ENCODE data around the gene ZYG11A.

DNA sequence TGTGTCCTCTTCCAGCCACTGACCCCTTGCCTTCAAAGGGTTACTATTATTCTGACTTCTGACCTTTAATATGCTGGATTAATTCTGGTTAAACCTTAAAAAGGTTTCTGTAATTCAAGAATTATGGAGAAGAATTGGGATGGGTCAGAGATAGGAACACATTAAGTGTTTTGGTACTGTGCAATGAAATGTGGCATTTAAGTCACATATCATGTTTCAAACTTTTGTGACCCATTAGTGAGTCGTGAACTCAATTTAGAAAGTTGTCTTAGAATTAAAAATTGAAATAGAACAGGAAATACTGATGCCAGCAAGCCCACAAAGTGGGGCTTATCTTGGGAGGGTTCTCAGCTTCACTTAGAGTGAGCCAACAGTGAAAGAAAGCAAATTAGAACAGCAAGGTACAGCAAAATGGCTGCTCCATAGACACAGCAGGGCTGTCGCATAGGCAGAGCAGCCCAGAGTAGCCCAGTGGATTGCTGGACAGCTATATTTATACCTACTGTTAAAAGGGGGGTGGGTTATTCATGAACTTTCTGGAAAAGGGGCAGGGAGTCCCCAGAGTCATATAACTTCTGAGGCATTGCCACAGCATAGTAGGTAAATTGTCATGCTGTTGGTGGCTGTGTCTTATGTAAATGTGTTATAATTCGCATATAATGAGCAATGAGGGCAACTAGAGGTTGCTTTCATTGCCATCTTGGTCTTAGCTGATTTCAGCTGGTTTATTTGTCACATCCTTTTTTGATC, 95.0 kb downstream of the ZYG11A start:
- TF ChIP-seq, protein P1, sequence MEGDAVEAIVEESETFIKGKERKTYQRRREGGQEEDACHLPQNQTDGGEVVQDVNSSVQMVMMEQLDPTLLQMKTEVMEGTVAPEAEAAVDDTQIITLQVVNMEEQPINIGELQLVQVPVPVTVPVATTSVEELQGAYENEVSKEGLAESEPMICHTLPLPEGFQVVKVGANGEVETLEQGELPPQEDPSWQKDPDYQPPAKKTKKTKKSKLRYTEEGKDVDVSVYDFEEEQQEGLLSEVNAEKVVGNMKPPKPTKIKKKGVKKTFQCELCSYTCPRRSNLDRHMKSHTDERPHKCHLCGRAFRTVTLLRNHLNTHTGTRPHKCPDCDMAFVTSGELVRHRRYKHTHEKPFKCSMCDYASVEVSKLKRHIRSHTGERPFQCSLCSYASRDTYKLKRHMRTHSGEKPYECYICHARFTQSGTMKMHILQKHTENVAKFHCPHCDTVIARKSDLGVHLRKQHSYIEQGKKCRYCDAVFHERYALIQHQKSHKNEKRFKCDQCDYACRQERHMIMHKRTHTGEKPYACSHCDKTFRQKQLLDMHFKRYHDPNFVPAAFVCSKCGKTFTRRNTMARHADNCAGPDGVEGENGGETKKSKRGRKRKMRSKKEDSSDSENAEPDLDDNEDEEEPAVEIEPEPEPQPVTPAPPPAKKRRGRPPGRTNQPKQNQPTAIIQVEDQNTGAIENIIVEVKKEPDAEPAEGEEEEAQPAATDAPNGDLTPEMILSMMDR (IDR thresholded peaks at IDR 0.05) = no peak
- no peak for TF ChIP-seq POLR2A (IDR thresholded peaks at IDR 0.05)

All from prostate gland (tissue), 2 donors.